ENCODE results near the gene PIEZO1.

Gene PIEZO1

GRCh38 chr16:88816736-88817535, 31.9 kb upstream of the PIEZO1 start:
- no peak for DNase-seq

- peak; percentile 0 for DNase-seq
Measured at GRCh38 chr16:88815901-88816589, 31.0 kb upstream of the PIEZO1 start.

- DNase-seq = no peak
Measured at GRCh38 chr16:88815227-88815626, 30.2 kb upstream of the PIEZO1 start.

GRCh38 chr16:88814144-88814502, 29.1 kb upstream of the PIEZO1 start:
- DNase-seq = no peak

- no peak for DNase-seq
Measured at GRCh38 chr16:88813269-88814143, 28.5 kb upstream of the PIEZO1 start.

- no peak for DNase-seq
Measured at GRCh38 chr16:88812513-88813268, 27.7 kb upstream of the PIEZO1 start.

GRCh38 chr16:88811769-88812512, 26.9 kb upstream of the PIEZO1 start, which contains the start of gene APRT:
Gene APRT, minus strand, starts transcription at chr16:88811928. Its CDS starts 29 bp downstream, at chr16:88811899.
- DNase-seq = peak; percentile 77

- DNase-seq = peak; percentile 51
Measured at GRCh38 chr16:88810912-88811768, 26.1 kb upstream of the PIEZO1 start.

- no peak for DNase-seq
Measured at GRCh38 chr16:88810166-88810911, 25.3 kb upstream of the PIEZO1 start.

GRCh38 chr16:88809676-88810165, 24.7 kb upstream of the PIEZO1 start:
- DNase-seq = no peak

GRCh38 chr16:88809068-88809675, 24.2 kb upstream of the PIEZO1 start:
- no peak for DNase-seq

GRCh38 chr16:88807626-88808453, 22.8 kb upstream of the PIEZO1 start:
- no peak for DNase-seq

GRCh38 chr16:88807142-88807625, 22.2 kb upstream of the PIEZO1 start:
- DNase-seq = no peak

GRCh38 chr16:88806491-88807111, 21.6 kb upstream of the PIEZO1 start:
- no peak for DNase-seq

- no peak for DNase-seq
Measured at GRCh38 chr16:88805887-88806393, 20.9 kb upstream of the PIEZO1 start.

- no peak for DNase-seq
Measured at GRCh38 chr16:88805340-88805715, 20.3 kb upstream of the PIEZO1 start.

GRCh38 chr16:88804552-88805339, 19.7 kb upstream of the PIEZO1 start:
- no peak for DNase-seq
